CD14-positive monocyte (primary cell): ENCODE data around the gene PGAP2. TPM values are rescaled to one million over a fixed set of nuclear protein-coding genes. Genes with fewer than 3 reads are reported as not detected.
A peak's percentile ranks its signal among the peaks of the same experiment; 100 is the strongest.

Experiments
- DNase-seq, 3 donors: peaks; one replicate each; pipeline ENCODE4 v3.0.0-alpha.2; 2011 to 2022
- H2AFZ ChIP-seq: 2 replicates; pipeline ENCODE4 v1.6.0; 2012; ENCODE audit warnings: mild to moderate bottlenecking, low read depth, low read length, inconsistent platforms; ENCODE audit not compliant: insufficient read depth, poor library complexity, severe bottlenecking
- H3K27ac ChIP-seq, 2 donors: 1 replicate in 1 of 2; 2 replicates in 1 of 2; pipeline ENCODE4 v1.5.1; 2012 to 2013; ENCODE audit warnings: low read length in 2 of 2, control low read depth in 1 of 2, inconsistent platforms in 1 of 2, low read depth in 1 of 2, mild to moderate bottlenecking in 1 of 2
- H3K27me3 ChIP-seq, 2 donors: one replicate each; pipeline versions ENCODE4 v1.6.0 to v1.6.1; 2011 to 2013; ENCODE audit warnings: low read length in 2 of 2; ENCODE audit not compliant: control insufficient read depth in 2 of 2, insufficient read depth in 2 of 2
- H3K36me3 ChIP-seq, 2 donors: replicated peaks in 1 of 2; 1 replicate in 1 of 2; 2 replicates in 1 of 2; pipeline versions ENCODE4 v1.5.1 to v1.6.1; 2012 to 2013; ENCODE audit warnings: low read length in 2 of 2, control low read depth in 1 of 2, inconsistent platforms in 1 of 2, mild to moderate bottlenecking in 1 of 2; ENCODE audit not compliant: insufficient read depth in 2 of 2, control insufficient read depth in 1 of 2
- H3K4me1 ChIP-seq, 2 donors: 1 replicate in 1 of 2; 2 replicates in 1 of 2; pipeline versions ENCODE4 v1.5.1 to v1.6.1; 2012 to 2013; ENCODE audit warnings: low read length in 2 of 2, control low read depth in 1 of 2, inconsistent platforms in 1 of 2, mild to moderate bottlenecking in 1 of 2, moderate library complexity in 1 of 2; ENCODE audit not compliant: insufficient read depth in 2 of 2, control insufficient read depth in 1 of 2
- H3K4me2 ChIP-seq: replicated peaks from 2 replicates; pipeline ENCODE3; 2012; ENCODE audit warnings: low read length, moderate library complexity, mild to moderate bottlenecking; ENCODE audit not compliant: poor library complexity, severe bottlenecking; ENCODE audit errors: extremely low read depth
- H3K4me3 ChIP-seq, 3 experiments: fragments of 200-600 bp in 1 of 3; sonication (generic) in 1 of 3; replicated peaks in 1 of 3; 1 replicate in 2 of 3; 2 replicates in 1 of 3; pipeline ENCODE4 v1.5.1; 2011 to 2013; ENCODE audit warnings: low read length in 3 of 3, mild to moderate bottlenecking in 3 of 3, control low read depth in 2 of 3, low read depth in 2 of 3, inconsistent platforms in 1 of 3, moderate library complexity in 1 of 3
- H3K79me2 ChIP-seq: 2 replicates; pipeline ENCODE4 v1.6.0; 2012; ENCODE audit warnings: mild to moderate bottlenecking, control low read depth, inconsistent platforms, low read length, moderate library complexity; ENCODE audit not compliant: insufficient read depth
- H3K9ac ChIP-seq: 2 replicates; pipeline ENCODE4 v1.6.0; 2017; ENCODE audit warnings: low read length, mild to moderate bottlenecking; ENCODE audit not compliant: insufficient read depth, poor library complexity, severe bottlenecking
- H3K9me3 ChIP-seq, 2 donors: replicated peaks in 1 of 2; 1 replicate in 1 of 2; 2 replicates in 1 of 2; pipeline versions ENCODE4 v1.5.1 to v1.6.1; 2012 to 2013; ENCODE audit warnings: low read length in 2 of 2, control low read depth in 1 of 2; ENCODE audit not compliant: control insufficient read depth in 1 of 2, insufficient read depth in 1 of 2
- H4K20me1 ChIP-seq: 2 replicates; pipeline ENCODE4 v1.6.0; 2012; ENCODE audit warnings: mild to moderate bottlenecking, low read length, control low read depth, moderate library complexity; ENCODE audit not compliant: insufficient read depth
- H3K27ac Mint-ChIP-seq, 7 donors: one replicate each; pipeline ENCODE4 v1.8.0; 2020; ENCODE audit warnings: mild to moderate bottlenecking in 7 of 7, mixed read lengths in 7 of 7, moderate library complexity in 6 of 7, inconsistent platforms in 2 of 7
- H3K27me3 Mint-ChIP-seq, 3 donors: one replicate each; pipeline ENCODE4 v1.8.0; 2021 to 2022; ENCODE audit warnings: low read depth in 3 of 3, mild to moderate bottlenecking in 3 of 3, mixed read lengths in 3 of 3, moderate library complexity in 3 of 3, inconsistent platforms in 1 of 3
- H3K36me3 Mint-ChIP-seq, 2 donors: one replicate each; pipeline ENCODE4 v1.8.0; 2020; ENCODE audit warnings: mixed read lengths in 2 of 2, inconsistent platforms in 1 of 2, mild to moderate bottlenecking in 1 of 2
- H3K4me1 Mint-ChIP-seq: one replicate; pipeline ENCODE4 v1.8.0; 2020; ENCODE audit warnings: mild to moderate bottlenecking, mixed read lengths
- H3K4me3 Mint-ChIP-seq, 2 donors: one replicate each; pipeline ENCODE4 v1.8.0; 2020; ENCODE audit warnings: mild to moderate bottlenecking in 2 of 2, mixed read lengths in 2 of 2, moderate library complexity in 1 of 2
- H3K9me3 Mint-ChIP-seq, 7 donors: one replicate each; pipeline ENCODE4 v1.8.0; 2020 to 2022; ENCODE audit warnings: mixed read lengths in 7 of 7, mild to moderate bottlenecking in 6 of 7, moderate library complexity in 6 of 7, inconsistent platforms in 2 of 7
- WGBS: methylation state at CpG from one replicate; pipeline ENCODE4 v1.1.5; 2013; ENCODE audit warnings: missing lambda C conversion rate; ENCODE audit not compliant: insufficient coverage; 5-methylcytosine and 5-hydroxymethylcytosine counted together
- intact Hi-C, 2 donors: fragments of 100-400 bp; cut with micrococcal nuclease; formaldehyde crosslinking; loops; one replicate each; pipeline versions ENCODE4 v1.15.0 to v1.15.1; 2023
- polyA plus RNA-seq, 3 donors: library from polyadenylated mRNA; depleted of rRNA in 1 of 3; unstranded in 2 of 3; stranded (reverse) in 1 of 3; fragments of 300-500 nt in 2 of 3; fragments of >200 nt in 1 of 3; fragmentation: Illumina TruSeq in 2 of 3; gene quantifications; 1 replicate in 2 of 3; 2 replicates in 1 of 3; pipeline ENCODE4 v1.2.3, GENCODE V29; 2012 to 2021
- TF ChIP-seq, protein P1 (sequence below): fragments of 200-600 bp; IDR thresholded peaks from one replicate; pipeline ENCODE4 v1.8.0; 2022; ENCODE audit warnings: antibody characterized with exemption, mild to moderate bottlenecking

Gene PGAP2
- polyA plus RNA-seq, 3 donors, result 5.8 to 17.9 (median 6.8) TPM

DNA sequence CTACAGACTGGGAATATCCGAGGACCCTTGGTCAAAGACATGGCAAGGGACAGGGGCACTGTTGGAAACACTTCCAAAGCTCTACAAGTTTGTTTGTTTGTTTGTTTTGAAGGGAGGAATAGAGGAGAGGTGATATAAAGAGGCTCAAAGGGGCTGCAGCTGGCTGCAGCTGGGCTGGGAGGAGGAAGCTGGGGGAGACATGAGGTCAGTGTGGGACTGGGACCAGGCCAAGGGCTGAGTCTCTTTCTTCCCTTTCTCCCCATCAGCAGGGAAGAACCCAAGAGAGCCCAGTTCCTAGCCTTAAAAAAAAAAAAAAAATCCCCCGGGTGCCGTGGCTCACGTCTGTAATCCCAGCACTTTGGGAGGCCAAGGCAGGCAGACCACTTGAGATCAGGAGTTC is 27.4 kb downstream of the PGAP2 start:
- peak overlapping the region; percentile 39 for H3K9ac ChIP-seq
- intact Hi-C loops, result loop anchor here in 1 of 2 donors (5.0 kb wide), 1 partner anchor 38 kb away; the partner anchor contains the start of gene NUP98
- H3K4me3 Mint-ChIP-seq, result peak overlapping the region; percentile 96 to 98
- TF ChIP-seq, protein P1, sequence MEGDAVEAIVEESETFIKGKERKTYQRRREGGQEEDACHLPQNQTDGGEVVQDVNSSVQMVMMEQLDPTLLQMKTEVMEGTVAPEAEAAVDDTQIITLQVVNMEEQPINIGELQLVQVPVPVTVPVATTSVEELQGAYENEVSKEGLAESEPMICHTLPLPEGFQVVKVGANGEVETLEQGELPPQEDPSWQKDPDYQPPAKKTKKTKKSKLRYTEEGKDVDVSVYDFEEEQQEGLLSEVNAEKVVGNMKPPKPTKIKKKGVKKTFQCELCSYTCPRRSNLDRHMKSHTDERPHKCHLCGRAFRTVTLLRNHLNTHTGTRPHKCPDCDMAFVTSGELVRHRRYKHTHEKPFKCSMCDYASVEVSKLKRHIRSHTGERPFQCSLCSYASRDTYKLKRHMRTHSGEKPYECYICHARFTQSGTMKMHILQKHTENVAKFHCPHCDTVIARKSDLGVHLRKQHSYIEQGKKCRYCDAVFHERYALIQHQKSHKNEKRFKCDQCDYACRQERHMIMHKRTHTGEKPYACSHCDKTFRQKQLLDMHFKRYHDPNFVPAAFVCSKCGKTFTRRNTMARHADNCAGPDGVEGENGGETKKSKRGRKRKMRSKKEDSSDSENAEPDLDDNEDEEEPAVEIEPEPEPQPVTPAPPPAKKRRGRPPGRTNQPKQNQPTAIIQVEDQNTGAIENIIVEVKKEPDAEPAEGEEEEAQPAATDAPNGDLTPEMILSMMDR, result no peak
- no peaks in the 10 kb centered on the region for H3K9me3 ChIP-seq
- H3K27me3 ChIP-seq, result no peaks in the 10 kb centered on the region
- H3K4me1 ChIP-seq, result peaks cover 81 to 89% of the 10 kb centered on the region in 2 donors
- peaks cover 100% of the 10 kb centered on the region for H3K79me2 ChIP-seq
- DNase-seq, result peak in 1 of 3 donors; percentile 64
- H3K36me3 ChIP-seq, result peaks cover 2 to 17% of the 10 kb centered on the region in 2 donors
- peak overlapping the region; percentile 2 to 100 (median 21) for H3K4me3 ChIP-seq
- 54% methylated on average over 1 of the region's 4 CpGs for WGBS
- peaks cover 0 to 3% (median 0%) of the 10 kb centered on the region in 7 donors for H3K9me3 Mint-ChIP-seq
- no peak overlapping the region for H2AFZ ChIP-seq
- peaks cover 99% of the 10 kb centered on the region for H4K20me1 ChIP-seq
- H3K4me2 ChIP-seq, result peak overlapping the region; percentile 96
- H3K27me3 Mint-ChIP-seq, result no peaks in the 10 kb centered on the region
- peaks cover 42 to 52% of the 10 kb centered on the region in 2 donors for H3K36me3 Mint-ChIP-seq
- peaks cover 90% of the 10 kb centered on the region for H3K4me1 Mint-ChIP-seq
- peak overlapping the region; percentile 92 to 99 (median 95) for H3K27ac Mint-ChIP-seq
- peak overlapping the region; percentile 87 to 97 for H3K27ac ChIP-seq

DNA sequence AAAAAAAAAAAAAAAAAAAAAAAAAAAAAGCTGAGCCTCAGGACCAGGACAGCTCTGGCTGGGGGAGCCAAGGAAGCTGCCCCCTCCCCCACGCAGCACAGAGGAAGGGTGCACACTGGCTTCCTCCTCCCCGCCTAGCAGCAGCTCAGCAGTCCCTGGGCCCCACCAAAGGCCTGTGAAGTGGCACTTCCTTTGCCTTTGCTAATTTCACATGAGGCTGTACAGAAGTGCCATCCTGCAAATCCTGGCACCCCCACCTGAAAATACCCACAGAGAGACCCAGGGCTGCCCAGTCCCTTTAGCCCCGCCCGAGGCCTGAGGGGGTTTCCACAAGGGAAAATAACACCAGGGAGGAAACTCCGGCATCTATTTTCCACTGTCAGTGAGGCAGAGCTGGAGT is 28.5 kb downstream of the PGAP2 start:
- no peaks in the 10 kb centered on the region for H3K9me3 ChIP-seq
- peak; percentile 46 to 85 (median 58) for DNase-seq
- Mint-ChIP-seq H3K27ac (peak overlapping the region; percentile 92 to 98 (median 96)), H3K27me3 (no peaks in the 10 kb centered on the region), H3K36me3 (peaks cover 37 to 46% of the 10 kb centered on the region in 2 donors), H3K4me1 (peaks cover 82% of the 10 kb centered on the region), H3K9me3 (peaks cover 0 to 2% (median 0%) of the 10 kb centered on the region in 7 donors), H3K4me3 (peak overlapping the region; percentile 96 to 98)
- peaks cover 99% of the 10 kb centered on the region for H3K79me2 ChIP-seq
- H3K27me3 ChIP-seq, result no peaks in the 10 kb centered on the region
- intact Hi-C loops, result loop anchor here in 1 of 2 donors (5.0 kb wide), 1 partner anchor 40 kb away; the partner anchor contains the start of gene NUP98
- TF ChIP-seq, protein P1, result no peak
- peaks cover 74 to 82% of the 10 kb centered on the region in 2 donors for H3K4me1 ChIP-seq
- peak overlapping the region; percentile 96 to 100 (median 99) for H3K4me3 ChIP-seq
- peak overlapping the region; percentile 87 to 97 for H3K27ac ChIP-seq
- no peak overlapping the region for H2AFZ ChIP-seq
- 0% methylated on average over 2 of the region's 5 CpGs for WGBS
- peaks cover 87% of the 10 kb centered on the region for H4K20me1 ChIP-seq
- H3K9ac ChIP-seq, result peak overlapping the region; percentile 96
- peak overlapping the region; percentile 96 for H3K4me2 ChIP-seq
- peaks cover 2 to 17% of the 10 kb centered on the region in 2 donors for H3K36me3 ChIP-seq
